Measurements from ENCODE around the gene OR52E8.

The OR52E8 gene

DNA sequence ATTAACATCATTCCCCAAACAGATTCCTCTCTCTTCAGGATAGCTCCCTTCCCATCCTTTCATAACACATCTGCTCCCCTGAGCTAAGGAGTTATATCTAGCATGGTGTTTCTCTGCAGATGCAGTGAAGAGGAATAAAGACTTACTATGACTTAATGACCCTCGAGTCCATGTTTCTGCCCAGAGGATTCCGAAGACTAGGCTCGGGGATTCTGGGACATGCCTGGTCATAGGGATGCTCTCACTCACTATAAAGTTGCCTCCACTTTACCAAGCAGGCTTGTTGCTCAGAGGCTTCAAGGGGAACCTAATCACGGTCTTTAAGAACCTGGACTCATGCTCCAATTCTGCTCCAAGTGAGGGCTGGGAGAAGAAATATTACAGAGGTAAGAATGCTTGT lies 22.8 kb upstream of the OR52E8 start, which contains the start of gene OR52E4:
TSS of gene OR52E4 (plus strand) at position 301 of the 400 bp plus-strand sequence. CDS start 3,664 bp downstream, outside the sequence.
- no peak within 1 kb of the TSS for H3K4me3 ChIP-seq (replicated peaks in 1 of 2; ENCODE audit: low read depth in 2 of 2, low read length in 2 of 2)
- TF ChIP-seq, protein P1, sequence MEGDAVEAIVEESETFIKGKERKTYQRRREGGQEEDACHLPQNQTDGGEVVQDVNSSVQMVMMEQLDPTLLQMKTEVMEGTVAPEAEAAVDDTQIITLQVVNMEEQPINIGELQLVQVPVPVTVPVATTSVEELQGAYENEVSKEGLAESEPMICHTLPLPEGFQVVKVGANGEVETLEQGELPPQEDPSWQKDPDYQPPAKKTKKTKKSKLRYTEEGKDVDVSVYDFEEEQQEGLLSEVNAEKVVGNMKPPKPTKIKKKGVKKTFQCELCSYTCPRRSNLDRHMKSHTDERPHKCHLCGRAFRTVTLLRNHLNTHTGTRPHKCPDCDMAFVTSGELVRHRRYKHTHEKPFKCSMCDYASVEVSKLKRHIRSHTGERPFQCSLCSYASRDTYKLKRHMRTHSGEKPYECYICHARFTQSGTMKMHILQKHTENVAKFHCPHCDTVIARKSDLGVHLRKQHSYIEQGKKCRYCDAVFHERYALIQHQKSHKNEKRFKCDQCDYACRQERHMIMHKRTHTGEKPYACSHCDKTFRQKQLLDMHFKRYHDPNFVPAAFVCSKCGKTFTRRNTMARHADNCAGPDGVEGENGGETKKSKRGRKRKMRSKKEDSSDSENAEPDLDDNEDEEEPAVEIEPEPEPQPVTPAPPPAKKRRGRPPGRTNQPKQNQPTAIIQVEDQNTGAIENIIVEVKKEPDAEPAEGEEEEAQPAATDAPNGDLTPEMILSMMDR (IDR thresholded peaks at IDR 0.05; ENCODE audit: low read depth, low read length) = no peak

DNA sequence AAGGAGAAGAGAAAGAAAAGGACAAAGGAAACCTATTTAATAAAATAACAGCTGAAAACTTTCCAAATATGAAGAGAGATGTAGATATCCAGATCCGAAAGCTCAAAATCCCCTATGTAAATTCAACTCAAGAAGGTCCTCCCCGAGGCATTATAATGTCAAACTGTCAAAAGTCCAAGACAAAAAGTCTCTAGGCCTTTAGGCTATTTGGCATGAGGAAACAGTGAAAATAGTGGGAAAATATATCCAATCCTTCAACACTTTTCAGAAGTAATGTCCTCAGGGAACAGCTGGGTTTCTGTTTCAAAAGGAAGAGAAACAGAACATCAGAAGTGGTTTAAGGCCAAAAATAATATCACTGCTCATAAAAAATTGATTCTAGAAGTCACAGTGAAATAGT lies 21.1 kb upstream of the OR52E8 start:
- TF ChIP-seq, protein P1 (IDR thresholded peaks at IDR 0.05; ENCODE audit: low read depth, low read length) = no peak

More for the DNA sequence above, 22.8 kb upstream of the OR52E8 start, which contains the start of gene OR52E4:
- DNase-seq (ENCODE audit: low read depth in 2 of 2) = no peak

DNA sequence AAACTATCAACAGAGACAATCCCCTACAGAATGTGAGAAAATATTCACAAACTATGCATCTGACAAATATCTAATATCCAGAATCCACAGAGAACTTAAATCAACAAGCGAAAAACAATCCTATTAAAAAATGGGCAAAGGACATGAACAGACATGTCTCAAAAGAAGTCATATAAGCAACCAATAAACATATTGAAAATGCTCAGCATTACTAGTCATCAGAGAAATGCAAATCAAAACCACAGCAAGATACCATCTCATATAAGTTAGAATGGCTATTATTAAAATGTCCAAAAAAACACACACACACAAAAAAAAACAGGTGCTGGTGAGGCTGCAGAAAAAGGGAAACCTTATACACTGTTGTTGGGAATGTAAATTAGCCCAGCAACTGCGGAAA lies 8.3 kb upstream of the OR52E8 start:
- no peak overlapping the region for H3K4me3 ChIP-seq (replicated peaks in 1 of 2; ENCODE audit: low read depth in 2 of 2, low read length in 2 of 2)
- TF ChIP-seq, protein P1 (IDR thresholded peaks at IDR 0.05; ENCODE audit: low read depth, low read length) = no peak
- DNase-seq (ENCODE audit: low read depth in 2 of 2) = no peak

More for the DNA sequence above, 21.1 kb upstream of the OR52E8 start:
- DNase-seq (ENCODE audit: low read depth in 2 of 2) = no peak
- H3K4me3 ChIP-seq (replicated peaks in 1 of 2; ENCODE audit: low read depth in 2 of 2, low read length in 2 of 2) = no peak overlapping the region

DNA sequence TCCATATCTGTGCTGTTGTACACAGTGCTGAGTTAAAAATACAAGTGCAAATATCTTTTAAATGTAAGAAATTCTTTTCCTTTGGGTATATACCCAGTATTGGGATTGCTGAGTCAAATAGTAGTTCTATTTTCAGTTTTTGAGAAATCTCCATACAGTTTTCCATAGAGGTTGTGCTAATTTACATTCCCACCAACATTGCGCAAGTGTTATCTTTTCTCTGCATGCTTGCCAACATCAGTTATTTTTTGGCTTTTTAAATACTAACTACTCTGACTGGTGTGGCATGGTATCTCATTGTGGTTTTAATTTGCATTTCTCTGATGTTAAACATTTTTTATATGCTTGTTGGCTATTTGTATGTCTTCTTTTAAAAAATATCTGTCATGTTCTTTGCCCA lies 6.5 kb downstream of the OR52E8 start:
- TF ChIP-seq, protein P1 (IDR thresholded peaks at IDR 0.05; ENCODE audit: low read depth, low read length) = no peak
- DNase-seq (ENCODE audit: low read depth in 2 of 2) = no peak
- no peak overlapping the region for H3K4me3 ChIP-seq (replicated peaks in 1 of 2; ENCODE audit: low read depth in 2 of 2, low read length in 2 of 2)

DNA sequence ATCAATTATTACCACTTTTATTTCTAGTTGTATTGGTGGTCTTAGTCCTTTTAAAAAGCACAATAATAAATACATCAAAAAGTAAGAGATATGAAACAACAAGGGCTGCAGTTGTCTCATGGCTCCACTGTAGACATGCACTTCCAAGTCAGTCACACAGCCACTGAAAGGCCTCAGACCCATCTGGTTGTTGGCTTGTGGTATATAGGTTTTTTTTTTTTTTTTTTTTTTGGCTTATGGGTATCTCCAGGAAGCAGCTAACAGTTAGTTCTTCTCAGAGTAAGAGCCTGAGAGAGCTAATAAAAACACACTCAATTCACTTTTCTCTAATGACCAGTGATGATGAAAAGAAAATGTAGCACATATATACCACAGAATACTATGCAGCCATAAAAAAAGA lies 9.8 kb downstream of the OR52E8 start:
- no peak for DNase-seq (ENCODE audit: low read depth in 2 of 2)
- TF ChIP-seq, protein P1 (IDR thresholded peaks at IDR 0.05; ENCODE audit: low read depth, low read length) = no peak
- H3K4me3 ChIP-seq (replicated peaks in 1 of 2; ENCODE audit: low read depth in 2 of 2, low read length in 2 of 2) = no peak overlapping the region

DNA sequence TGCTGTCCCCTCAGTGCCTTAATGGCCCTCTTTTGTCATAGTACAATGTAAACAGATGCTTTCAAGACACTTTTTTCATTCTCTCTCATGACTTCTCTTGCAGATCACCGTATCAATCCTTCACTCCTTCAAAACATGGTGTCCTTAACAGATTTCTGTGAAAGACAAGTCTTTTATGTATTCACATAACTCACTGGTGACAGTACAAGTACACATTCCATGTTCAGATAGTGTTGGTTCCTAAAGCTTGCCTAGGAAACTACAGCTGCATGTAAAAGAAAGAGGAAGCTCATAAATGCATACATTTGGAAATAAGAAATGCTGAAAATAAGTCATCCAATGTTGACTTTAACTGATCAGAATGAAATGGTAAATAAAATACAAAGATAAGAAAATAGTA lies 10.8 kb downstream of the OR52E8 start:
- TF ChIP-seq, protein P1 (IDR thresholded peaks at IDR 0.05; ENCODE audit: low read depth, low read length) = no peak
- H3K4me3 ChIP-seq (replicated peaks in 1 of 2; ENCODE audit: low read depth in 2 of 2, low read length in 2 of 2) = no peak overlapping the region
- DNase-seq (ENCODE audit: low read depth in 2 of 2) = no peak

DNA sequence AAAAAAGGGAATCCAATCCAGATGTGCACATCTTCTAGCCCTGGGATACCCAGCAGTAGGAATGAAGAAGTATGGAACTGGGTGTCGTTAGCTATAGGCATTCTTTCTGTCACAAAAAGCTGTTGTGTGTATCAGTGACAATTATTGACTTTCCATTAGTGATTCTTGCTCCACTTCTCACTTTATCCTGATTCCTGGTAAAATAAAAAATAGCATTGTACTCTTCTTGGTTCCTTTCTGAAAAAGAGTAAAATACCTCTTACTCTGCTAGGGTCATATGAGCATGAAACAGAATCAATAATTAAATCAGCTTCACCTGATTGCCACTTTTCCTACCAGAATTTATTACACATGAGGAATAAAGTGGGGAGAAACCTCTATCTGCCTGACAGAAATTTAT lies 15.7 kb downstream of the OR52E8 start, which contains the start of gene OR52E6:
TSS of gene OR52E6 (minus strand) at position 101 of the 400 bp plus-strand sequence. CDS start at position 101, 0 bp downstream.
- TF ChIP-seq, protein P1 (IDR thresholded peaks at IDR 0.05; ENCODE audit: low read depth, low read length) = no peak
- H3K4me3 ChIP-seq (replicated peaks in 1 of 2; ENCODE audit: low read depth in 2 of 2, low read length in 2 of 2) = no peak within 1 kb of the TSS
- DNase-seq (ENCODE audit: low read depth in 2 of 2) = no peak

Data from cardiac fibroblast (primary cell).